Fibroblast of lung (primary cell): Measurements from ENCODE around the gene ZNF3. TPM values are rescaled to one million over a fixed set of nuclear protein-coding genes. Genes with fewer than 3 reads are reported as not detected.

Experiments used
- DNase-seq, 2 donors: peaks; one replicate each; pipeline versions ENCODE4 v3.0.0 to v3.0.0-alpha.2; 2010; ENCODE audit warnings: low read depth in 2 of 2
- H2AFZ ChIP-seq: 2 replicates; pipeline ENCODE4 v1.5.1; 2012; ENCODE audit warnings: low read length, control low read depth, inconsistent platforms
- H3K27ac ChIP-seq: 2 replicates; pipeline ENCODE4 v1.5.1; 2011; ENCODE audit warnings: low read length, control low read depth; ENCODE audit not compliant: insufficient read depth
- H3K27me3 ChIP-seq: 2 replicates; pipeline ENCODE4 v1.5.1; 2011; ENCODE audit warnings: mild to moderate bottlenecking, low read length; ENCODE audit not compliant: control insufficient read depth, insufficient read depth
- H3K36me3 ChIP-seq: 2 replicates; pipeline ENCODE4 v1.5.1; 2011; ENCODE audit warnings: low read length; ENCODE audit not compliant: control insufficient read depth, insufficient read depth
- H3K4me1 ChIP-seq: 2 replicates; pipeline ENCODE4 v1.5.1; 2011; ENCODE audit warnings: low read length; ENCODE audit not compliant: control insufficient read depth, insufficient read depth; ENCODE audit errors: extremely low read depth
- H3K4me2 ChIP-seq: 2 replicates; pipeline ENCODE4 v1.5.1; 2011; ENCODE audit warnings: low read length, control low read depth; ENCODE audit not compliant: insufficient read depth; ENCODE audit errors: extremely low read depth
- H3K4me3 ChIP-seq, 4 experiments: fragments of 200-600 bp in 1 of 4; sonication (generic) in 1 of 4; replicated peaks in 1 of 4; 2 replicates each; pipeline ENCODE4 v1.5.1; 2011 to 2016; ENCODE audit warnings: low read length in 4 of 4, low read depth in 3 of 4, mild to moderate bottlenecking in 3 of 4, control low read depth in 2 of 4, inconsistent platforms in 1 of 4, mixed read lengths in 1 of 4; ENCODE audit not compliant: insufficient read depth in 1 of 4; ENCODE audit errors: control extremely low read depth in 1 of 4
- H3K79me2 ChIP-seq: 2 replicates; pipeline ENCODE4 v1.5.1; 2012; ENCODE audit warnings: mild to moderate bottlenecking, low read length, inconsistent platforms; ENCODE audit not compliant: control insufficient read depth, insufficient read depth
- H3K9ac ChIP-seq: 2 replicates; pipeline ENCODE4 v1.5.1; 2011; ENCODE audit warnings: mild to moderate bottlenecking, low read length, control low read depth; ENCODE audit not compliant: insufficient read depth
- H3K9me3 ChIP-seq: 2 replicates; pipeline ENCODE4 v1.5.1; 2012; ENCODE audit warnings: low read depth, low read length; ENCODE audit not compliant: control insufficient read depth, insufficient read depth
- H4K20me1 ChIP-seq: 2 replicates; pipeline ENCODE4 v1.5.1; 2011; ENCODE audit warnings: low read length; ENCODE audit not compliant: control insufficient read depth, insufficient read depth; ENCODE audit errors: extremely low read depth
- CTCF ChIP-seq, 2 donors: IDR thresholded peaks in 1 of 2; conservative IDR thresholded peaks in 1 of 2; 1 replicate in 1 of 2; 2 replicates in 1 of 2; pipeline ENCODE4 v1.5.1; 2011 to 2012; ENCODE audit warnings: low read length in 2 of 2, control low read depth in 1 of 2, inconsistent platforms in 1 of 2, low read depth in 1 of 2, mild to moderate bottlenecking in 1 of 2
- EZH2 ChIP-seq: IDR thresholded peaks from 2 replicates; pipeline ENCODE4 v1.5.1; 2012; ENCODE audit warnings: low read length, control low read depth, mild to moderate bottlenecking; ENCODE audit errors: missing control alignments
- polyA plus RNA-seq, 2 donors: library from polyadenylated mRNA; depleted of rRNA in 1 of 2; stranded (reverse) in 1 of 2; unstranded in 1 of 2; fragments of >200 nt; gene quantifications; 2 replicates each; pipeline ENCODE4 v1.2.1, GENCODE V29; 2011 to 2012; ENCODE audit warnings: missing spikeins in 1 of 2
- total RNA-seq: library from RNA; depleted of rRNA; stranded (reverse); fragments of >200 nt; gene quantifications from 2 replicates; pipeline ENCODE4 v1.2.1, GENCODE V29; 2014

Gene ZNF3
- total and polyA plus RNA-seq, 2 donors (not counting 1 experiment from before 2014, with no cell fraction given) = 19.7 to 26.8 TPM

DNA sequence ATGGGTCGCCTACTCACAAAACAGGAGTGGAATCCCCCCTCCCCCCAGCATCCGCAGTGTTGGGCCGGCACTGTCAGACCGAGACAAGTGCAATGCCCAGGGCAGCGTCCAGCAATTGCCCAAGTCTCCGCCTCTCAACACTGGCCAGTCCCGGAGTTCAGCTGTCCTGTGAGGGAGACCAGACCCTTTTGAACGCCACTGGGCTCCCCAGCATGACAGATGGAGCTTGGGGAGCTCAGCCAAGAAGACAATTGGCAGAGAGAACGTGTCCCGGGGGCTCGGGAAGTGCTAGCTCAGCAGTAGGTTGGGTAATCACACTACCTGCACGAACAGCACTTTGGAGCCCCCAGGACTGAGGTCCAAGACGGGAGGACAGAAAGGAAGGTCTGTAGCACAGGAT, 12.0 kb upstream of the ZNF3 start:
- H3K79me2 ChIP-seq = peaks cover 36% of the 10 kb centered on the region
- peak overlapping the region; percentile 53 for H3K27ac ChIP-seq

GRCh38 chr7:100093054-100093453, 11.5 kb upstream of the ZNF3 start:
- Histone ChIP-seq H3K79me2 (peaks cover 34% of the 10 kb centered on the region), H3K27me3 (no peaks in the 10 kb centered on the region), H3K9ac (no peak overlapping the region), H3K27ac (no peak overlapping the region), H3K36me3 (peaks cover 57% of the 10 kb centered on the region), H3K9me3 (no peaks in the 10 kb centered on the region), H4K20me1 (no peaks in the 10 kb centered on the region), H3K4me1 (peaks cover 18% of the 10 kb centered on the region), H2AFZ (no peak overlapping the region), H3K4me2 (no peak overlapping the region), H3K4me3 (no peak overlapping the region)
- DNase-seq = no peak
- no peak for TF ChIP-seq EZH2
- TF ChIP-seq CTCF (conservative IDR thresholded peaks at IDR 0.05 in 1 of 2, IDR thresholded peaks at IDR 0.05 in 1 of 2; ENCODE audit: low read depth in 1 of 2, low read length in 2 of 2) = no peak

More for the DNA sequence above, 12.0 kb upstream of the ZNF3 start:
- H3K4me3 ChIP-seq = no peak overlapping the region
- no peak for TF ChIP-seq EZH2
- no peak for TF ChIP-seq CTCF (conservative IDR thresholded peaks at IDR 0.05 in 1 of 2, IDR thresholded peaks at IDR 0.05 in 1 of 2; ENCODE audit: low read depth in 1 of 2, low read length in 2 of 2)
- H2AFZ ChIP-seq = no peak overlapping the region
- peaks cover 15% of the 10 kb centered on the region for H3K4me1 ChIP-seq
- no peak for DNase-seq
- no peaks in the 10 kb centered on the region for H3K27me3 ChIP-seq
- H4K20me1 ChIP-seq = no peaks in the 10 kb centered on the region
- H3K9me3 ChIP-seq = no peaks in the 10 kb centered on the region
- peaks cover 61% of the 10 kb centered on the region for H3K36me3 ChIP-seq
- H3K4me2 ChIP-seq = no peak overlapping the region
- H3K9ac ChIP-seq = no peak overlapping the region

DNA sequence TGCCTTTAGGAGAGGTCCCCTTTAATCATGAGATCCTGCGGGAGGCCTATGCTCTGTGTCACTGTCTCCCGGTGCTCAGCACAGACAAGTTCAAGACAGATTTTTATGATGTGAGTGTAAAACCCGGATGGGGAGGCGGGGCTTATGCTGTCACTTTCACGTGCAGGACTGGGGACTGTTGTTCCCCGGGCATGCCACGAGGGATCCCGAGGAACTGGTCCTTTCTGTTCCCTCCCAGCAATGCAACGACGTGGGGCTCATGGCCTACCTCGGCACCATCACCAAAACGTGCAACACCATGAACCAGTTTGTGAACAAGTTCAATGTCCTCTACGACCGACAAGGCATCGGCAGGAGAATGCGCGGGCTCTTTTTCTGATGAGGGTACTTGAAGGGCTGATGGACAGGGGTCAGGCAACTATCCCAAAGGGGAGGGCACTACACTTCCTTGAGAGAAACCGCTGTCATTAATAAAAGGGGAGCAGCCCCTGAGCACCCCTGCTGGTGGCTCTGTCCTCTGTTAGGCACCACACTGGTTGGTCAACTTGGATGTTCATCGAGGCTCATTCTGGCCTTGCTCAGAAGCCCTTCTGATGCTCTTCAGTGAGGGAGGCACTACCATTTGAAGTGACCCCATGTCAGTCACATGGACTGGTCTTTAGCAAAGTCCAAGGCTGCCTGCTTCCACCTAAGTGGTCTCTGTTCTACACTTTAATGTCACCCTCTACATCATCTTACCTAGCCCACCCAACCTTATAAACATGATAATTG, 10.1 kb upstream of the ZNF3 start:
- no peak overlapping the region for H3K9ac ChIP-seq
- DNase-seq = peak in 1 of 2 donors; percentile 29
- peak overlapping the region; percentile 15 for H3K4me2 ChIP-seq
- H3K36me3 ChIP-seq = peaks cover 46% of the 10 kb centered on the region
- no peak overlapping the region for H2AFZ ChIP-seq
- peaks cover 27% of the 10 kb centered on the region for H3K79me2 ChIP-seq
- peaks cover 26% of the 10 kb centered on the region for H3K4me1 ChIP-seq
- peak overlapping the region; percentile 34 for H3K27ac ChIP-seq
- no peaks in the 10 kb centered on the region for H4K20me1 ChIP-seq
- TF ChIP-seq CTCF (conservative IDR thresholded peaks at IDR 0.05 in 1 of 2, IDR thresholded peaks at IDR 0.05 in 1 of 2; ENCODE audit: low read depth in 1 of 2, low read length in 2 of 2) = peak in 1 of 2 donors; percentile 19
- no peak for TF ChIP-seq EZH2
- H3K9me3 ChIP-seq = no peaks in the 10 kb centered on the region
- H3K27me3 ChIP-seq = no peaks in the 10 kb centered on the region
- H3K4me3 ChIP-seq = no peak overlapping the region
